WERI-Rb-1 (cell line): ENCODE measurements around the gene UGT1A8.
A peak's percentile ranks its signal among the peaks of the same experiment; 100 is the strongest.

Source experiments
- DNase-seq: peaks from one replicate; pipeline ENCODE4 v3.0.0-alpha.2; 2020
- H3K27ac ChIP-seq: fragments of 250-450 bp; sonication (Bioruptor Pico); 2 replicates; pipeline ENCODE4 v1.5.1; 2020; ENCODE audit warnings: mild to moderate bottlenecking, moderate library complexity
- H3K27me3 ChIP-seq: fragments of 250-450 bp; sonication (Bioruptor Pico); 2 replicates; pipeline ENCODE4 v1.5.1; 2021; ENCODE audit warnings: mild to moderate bottlenecking, low read depth, moderate library complexity; ENCODE audit not compliant: insufficient read depth, severe bottlenecking
- H3K36me3 ChIP-seq: fragments of 250-450 bp; sonication (Bioruptor Pico); 2 replicates; pipeline ENCODE4 v1.5.1; 2020; ENCODE audit warnings: mild to moderate bottlenecking, moderate library complexity
- H3K4me3 ChIP-seq: 2 replicates; pipeline ENCODE4 v1.5.1; 2011; ENCODE audit warnings: low read depth, mild to moderate bottlenecking, control low read depth, low read length
- H3K9me3 ChIP-seq: fragments of 250-450 bp; sonication (Bioruptor Pico); 2 replicates; pipeline ENCODE4 v1.5.1; 2021; ENCODE audit warnings: mild to moderate bottlenecking, moderate library complexity; ENCODE audit not compliant: severe bottlenecking
- TF ChIP-seq, protein P1 (sequence below): IDR thresholded peaks from 2 replicates; pipeline ENCODE4 v1.5.1; 2011; ENCODE audit warnings: low read depth, mild to moderate bottlenecking, control low read depth, inconsistent platforms, low read length

The UGT1A8 gene

DNA sequence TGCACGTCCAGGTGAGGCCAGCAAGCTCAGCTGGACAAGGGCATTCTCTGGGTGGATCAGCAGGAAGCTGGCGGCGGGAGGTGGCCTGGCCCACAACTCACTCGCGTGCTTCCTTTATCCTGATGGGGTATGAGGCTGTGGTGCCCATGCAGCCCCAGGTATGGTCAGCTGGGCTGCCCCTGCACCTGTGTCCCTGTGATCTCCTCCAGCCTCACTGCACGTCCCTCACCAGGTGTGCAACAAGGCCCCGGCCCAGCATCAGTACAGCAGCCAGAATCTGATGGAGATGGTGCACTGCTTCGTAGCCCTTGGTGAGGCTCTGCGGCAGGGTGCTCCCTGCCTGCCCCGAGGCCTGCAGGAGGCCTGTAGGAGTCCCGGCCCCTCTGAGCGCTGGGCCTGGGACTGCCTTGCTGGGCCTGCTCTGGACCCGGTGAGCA, 178.3 kb downstream of the UGT1A8 start:
- Histone ChIP-seq H3K4me3 (no peak overlapping the region), H3K27ac (no peak overlapping the region), H3K36me3 (no peaks in the 10 kb centered on the region), H3K9me3 (peaks cover 4% of the 10 kb centered on the region), H3K27me3 (no peaks in the 10 kb centered on the region)
- no peak for DNase-seq
- TF ChIP-seq, protein P1, sequence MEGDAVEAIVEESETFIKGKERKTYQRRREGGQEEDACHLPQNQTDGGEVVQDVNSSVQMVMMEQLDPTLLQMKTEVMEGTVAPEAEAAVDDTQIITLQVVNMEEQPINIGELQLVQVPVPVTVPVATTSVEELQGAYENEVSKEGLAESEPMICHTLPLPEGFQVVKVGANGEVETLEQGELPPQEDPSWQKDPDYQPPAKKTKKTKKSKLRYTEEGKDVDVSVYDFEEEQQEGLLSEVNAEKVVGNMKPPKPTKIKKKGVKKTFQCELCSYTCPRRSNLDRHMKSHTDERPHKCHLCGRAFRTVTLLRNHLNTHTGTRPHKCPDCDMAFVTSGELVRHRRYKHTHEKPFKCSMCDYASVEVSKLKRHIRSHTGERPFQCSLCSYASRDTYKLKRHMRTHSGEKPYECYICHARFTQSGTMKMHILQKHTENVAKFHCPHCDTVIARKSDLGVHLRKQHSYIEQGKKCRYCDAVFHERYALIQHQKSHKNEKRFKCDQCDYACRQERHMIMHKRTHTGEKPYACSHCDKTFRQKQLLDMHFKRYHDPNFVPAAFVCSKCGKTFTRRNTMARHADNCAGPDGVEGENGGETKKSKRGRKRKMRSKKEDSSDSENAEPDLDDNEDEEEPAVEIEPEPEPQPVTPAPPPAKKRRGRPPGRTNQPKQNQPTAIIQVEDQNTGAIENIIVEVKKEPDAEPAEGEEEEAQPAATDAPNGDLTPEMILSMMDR = no peak

DNA sequence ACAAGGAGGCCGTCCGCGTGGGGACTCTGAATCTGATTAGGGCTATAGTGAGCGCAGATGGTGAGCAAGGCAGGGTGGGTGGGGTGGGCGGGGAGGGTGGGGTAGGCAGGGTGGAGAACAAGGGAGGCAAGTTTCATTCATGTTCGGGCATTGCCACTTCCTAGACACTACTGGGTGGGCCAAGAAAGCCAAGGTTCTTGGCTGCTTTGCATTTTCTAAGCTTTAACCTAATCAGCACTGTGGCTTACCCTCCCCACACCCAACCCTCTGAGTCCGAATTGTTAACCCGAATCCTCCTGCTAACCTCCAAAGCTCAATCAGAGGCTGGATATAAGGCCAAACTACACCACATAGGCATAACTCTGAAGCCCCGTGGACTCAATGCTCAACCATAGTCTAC, 178.8 kb downstream of the UGT1A8 start:
- DNase-seq = no peak
- Histone ChIP-seq H3K27ac (no peak overlapping the region), H3K9me3 (peaks cover 4% of the 10 kb centered on the region), H3K4me3 (no peak overlapping the region), H3K36me3 (no peaks in the 10 kb centered on the region), H3K27me3 (no peaks in the 10 kb centered on the region)
- TF ChIP-seq, protein P1 = no peak

DNA sequence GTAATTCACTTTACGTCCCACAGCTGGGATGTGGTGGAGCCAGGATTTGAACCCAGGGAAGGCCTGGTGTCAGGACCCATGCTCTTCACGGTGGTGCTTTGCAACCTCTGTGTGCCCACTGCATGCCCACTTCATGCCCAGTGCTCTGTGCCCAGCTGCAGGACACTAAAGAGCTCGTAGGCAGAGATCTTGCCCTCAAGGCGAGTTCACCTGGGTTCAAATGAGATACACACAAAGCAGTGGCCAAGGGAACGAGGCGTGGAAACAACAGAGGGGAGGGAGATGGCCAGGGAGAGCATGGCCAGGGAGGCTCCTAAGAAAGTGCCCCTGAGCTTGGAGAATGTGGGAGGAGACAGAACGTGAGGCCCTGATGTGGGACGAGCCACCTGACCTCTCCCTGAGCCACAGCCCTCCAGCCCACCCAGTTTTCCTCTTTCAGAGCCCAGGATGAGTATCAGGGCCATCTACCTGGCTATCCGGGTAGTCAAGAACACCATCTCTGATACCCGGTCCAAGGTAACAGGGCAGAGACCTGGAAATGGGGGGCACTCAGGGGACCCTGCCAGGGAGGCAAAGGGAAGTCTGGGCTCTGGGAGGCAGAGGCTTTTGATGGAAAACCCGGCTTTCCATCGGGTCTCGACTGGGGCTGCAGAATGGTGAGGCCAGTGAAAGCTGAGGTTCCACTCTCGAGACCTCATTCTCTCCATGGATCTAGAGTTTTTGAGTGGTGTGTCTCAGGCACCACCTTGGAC, 181.1 kb downstream of the UGT1A8 start:
- Histone ChIP-seq H3K27me3 (no peaks in the 10 kb centered on the region), H3K9me3 (peaks cover 4% of the 10 kb centered on the region), H3K4me3 (no peak overlapping the region), H3K36me3 (no peaks in the 10 kb centered on the region), H3K27ac (no peak overlapping the region)
- peak; percentile 1 for DNase-seq
- TF ChIP-seq, protein P1 = no peak

DNA sequence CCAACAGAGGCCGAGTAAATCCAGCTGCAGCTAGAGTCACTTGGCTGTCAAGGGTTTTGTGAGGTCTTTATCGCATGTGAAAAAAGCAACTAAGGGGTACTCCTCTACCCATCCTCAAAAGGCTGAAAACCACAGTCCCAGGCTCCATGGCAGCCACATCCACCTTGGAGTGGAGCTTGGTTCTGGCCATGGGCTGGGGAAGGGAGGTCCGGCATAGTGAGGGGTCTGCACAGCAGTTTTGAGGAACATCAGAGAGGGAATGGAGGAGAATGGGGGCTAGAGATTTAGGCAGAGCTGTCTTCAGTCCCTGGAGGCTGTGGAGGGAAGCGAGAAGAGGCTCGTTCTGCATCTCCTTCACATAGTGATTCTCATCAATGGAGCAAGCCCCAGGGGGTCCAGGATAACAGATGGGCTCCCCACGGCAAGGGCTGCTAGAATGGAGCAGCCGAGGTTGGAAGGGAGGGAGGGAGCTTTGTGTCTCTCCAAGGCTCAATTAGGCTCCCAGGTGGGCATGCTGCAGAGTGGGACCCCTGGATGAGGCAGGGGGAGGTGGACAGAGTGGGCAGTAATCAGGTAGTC, 181.7 kb downstream of the UGT1A8 start:
- TF ChIP-seq, protein P1 = no peak
- DNase-seq = peak; percentile 11
- Histone ChIP-seq H3K27ac (no peak overlapping the region), H3K9me3 (peaks cover 4% of the 10 kb centered on the region), H3K4me3 (no peak overlapping the region), H3K36me3 (no peaks in the 10 kb centered on the region), H3K27me3 (no peaks in the 10 kb centered on the region)

DNA sequence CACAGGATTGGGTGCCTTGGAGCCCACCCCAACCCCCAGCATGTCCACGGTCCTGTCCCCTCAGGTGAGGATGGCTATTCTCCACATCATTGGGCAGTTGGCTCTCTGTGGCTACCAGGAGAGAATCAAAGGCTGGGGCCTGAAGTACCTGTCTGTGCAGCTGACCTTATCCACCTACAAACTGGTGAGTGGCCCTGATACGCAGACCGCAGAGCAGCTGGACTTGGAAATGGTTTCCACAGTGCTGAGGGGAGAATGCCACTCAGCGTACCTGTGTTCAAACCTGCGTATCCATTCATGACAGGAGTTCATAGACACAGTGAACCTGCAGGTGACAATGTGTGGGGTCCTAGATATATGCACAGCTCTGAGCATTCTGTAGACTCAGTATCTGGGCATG, 182.3 kb downstream of the UGT1A8 start:
- no peak for DNase-seq
- Histone ChIP-seq H3K4me3 (no peak overlapping the region), H3K9me3 (peaks cover 4% of the 10 kb centered on the region), H3K27ac (no peak overlapping the region), H3K36me3 (no peaks in the 10 kb centered on the region), H3K27me3 (no peaks in the 10 kb centered on the region)
- TF ChIP-seq, protein P1 = no peak
